HG03039 (cell line): ENCODE measurements around the gene C22orf39.

Source experiments
- ATAC-seq: cut with Tn5 transposase; IDR thresholded peaks from one replicate; pipeline ENCODE4 v1.9.1; 2021; ENCODE audit warnings: mild to moderate bottlenecking, moderate library complexity; ENCODE audit not compliant: unreplicated experiment

Gene C22orf39

GRCh38 chr22:19404676-19405075 is 42.8 kb downstream of the C22orf39 start:
- ATAC-seq: no peak

DNA sequence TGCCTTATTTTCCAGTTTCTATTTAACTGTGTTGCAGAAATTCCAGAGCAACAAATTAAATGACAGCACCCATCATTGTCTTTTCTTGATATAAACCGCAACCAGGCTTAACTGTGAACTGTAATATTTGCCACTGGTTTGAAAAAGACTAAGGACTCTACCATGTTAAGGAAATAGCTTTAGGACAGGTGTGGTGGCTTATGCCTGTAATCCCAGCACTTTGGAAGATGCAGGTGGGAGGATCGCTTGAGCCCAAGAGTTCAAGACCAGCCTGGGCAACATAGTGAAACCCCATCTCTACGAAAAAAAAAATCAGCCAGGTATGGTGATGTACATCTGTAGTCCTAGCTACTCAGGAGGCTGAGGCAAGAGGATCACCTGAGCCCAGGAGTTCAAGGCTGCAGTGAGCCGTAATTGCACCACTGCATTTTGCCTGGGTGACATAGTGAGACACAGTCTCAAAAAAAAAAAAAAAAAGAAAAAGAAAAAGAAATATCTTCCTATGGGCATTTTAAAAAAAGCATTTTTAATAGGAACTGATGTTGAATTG is 44.8 kb downstream of the C22orf39 start:
- no peak for ATAC-seq

DNA sequence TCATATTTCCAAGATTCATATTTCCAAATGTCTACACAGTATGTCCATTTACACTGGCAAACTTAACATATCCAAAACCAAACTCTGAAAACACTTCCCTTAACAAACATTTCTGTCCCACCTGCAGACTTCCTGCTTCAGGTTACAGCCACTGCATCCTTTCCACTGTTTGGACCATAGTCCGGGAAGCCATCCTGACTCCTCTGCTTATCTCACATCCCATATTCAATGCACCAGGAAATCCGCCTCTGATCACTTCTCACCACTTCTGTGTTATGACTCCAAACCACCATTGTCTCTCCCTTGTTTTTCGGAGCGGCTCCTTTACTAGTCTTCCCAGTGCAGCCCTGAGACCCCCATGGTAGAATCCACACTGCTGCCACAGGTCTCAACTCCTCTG is 46.0 kb downstream of the C22orf39 start:
- no peak for ATAC-seq

- no peak for ATAC-seq
Measured at GRCh38 chr22:19400881-19401280, 46.6 kb downstream of the C22orf39 start.

- ATAC-seq: no peak
Measured at GRCh38 chr22:19398652-19399051, 48.9 kb downstream of the C22orf39 start.

- ATAC-seq: no peak
Measured at GRCh38 chr22:19398206-19398605, 49.3 kb downstream of the C22orf39 start.

- no peak for ATAC-seq
Measured at GRCh38 chr22:19397734-19398104, 49.8 kb downstream of the C22orf39 start.

GRCh38 chr22:19396934-19397733 is 50.4 kb downstream of the C22orf39 start:
- no peak for ATAC-seq

DNA sequence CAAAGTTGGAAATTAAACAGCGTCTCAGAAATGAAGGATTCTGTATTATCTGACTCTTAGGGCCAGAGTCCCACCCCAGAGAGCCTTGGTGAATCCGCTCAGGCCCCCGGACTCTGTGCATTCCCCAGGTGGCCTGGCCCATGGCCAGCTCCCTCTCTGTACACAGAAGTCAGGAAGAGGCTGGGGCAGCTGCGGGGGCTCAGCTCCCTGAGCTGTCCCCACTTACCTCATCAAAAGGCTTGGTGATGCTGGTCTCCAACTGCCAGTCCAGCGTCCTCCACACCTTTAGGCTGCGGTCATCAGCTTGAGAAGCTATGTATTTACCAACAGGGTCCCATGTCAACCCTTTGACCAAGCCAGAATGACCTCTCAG is 51.0 kb downstream of the C22orf39 start:
- no peak for ATAC-seq

GRCh38 chr22:19395276-19395675 is 52.2 kb downstream of the C22orf39 start:
- ATAC-seq: no peak

DNA sequence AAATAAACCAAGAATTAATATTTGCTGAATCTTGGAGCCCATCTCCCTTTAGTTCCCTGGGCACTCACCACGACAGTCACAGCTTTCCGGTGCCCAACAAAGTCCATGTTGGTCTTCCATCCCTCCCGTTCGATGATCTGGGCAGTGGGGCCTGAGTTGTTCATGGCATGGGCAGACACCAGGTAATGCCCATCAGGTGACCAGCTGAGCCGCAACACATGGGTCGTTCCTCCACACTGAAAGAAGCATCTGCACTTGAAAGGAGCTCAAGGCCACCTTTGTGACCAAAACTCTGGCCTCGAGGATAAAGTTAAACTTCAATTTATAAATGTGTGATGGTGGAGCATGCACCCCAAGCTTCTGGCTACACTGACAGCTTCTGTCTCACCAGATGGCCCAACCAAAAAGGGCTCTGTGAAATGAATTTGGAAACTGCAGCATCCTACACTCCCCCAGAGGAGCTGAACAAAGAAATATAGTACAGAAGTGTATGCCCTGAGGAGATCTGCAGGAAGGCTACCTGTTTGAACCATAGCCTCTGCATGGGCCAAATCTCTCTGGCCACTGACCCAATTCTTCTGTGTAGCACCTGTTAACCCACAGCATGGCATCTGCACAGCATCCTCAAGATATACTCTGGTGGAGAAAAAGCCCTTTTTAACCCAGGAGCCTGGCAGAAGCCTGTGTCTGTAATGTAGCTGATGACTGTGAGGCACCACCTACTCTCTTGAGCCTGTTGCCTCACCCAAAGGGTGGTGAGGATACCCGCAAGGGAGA is 53.0 kb downstream of the C22orf39 start:
- no peak for ATAC-seq

DNA sequence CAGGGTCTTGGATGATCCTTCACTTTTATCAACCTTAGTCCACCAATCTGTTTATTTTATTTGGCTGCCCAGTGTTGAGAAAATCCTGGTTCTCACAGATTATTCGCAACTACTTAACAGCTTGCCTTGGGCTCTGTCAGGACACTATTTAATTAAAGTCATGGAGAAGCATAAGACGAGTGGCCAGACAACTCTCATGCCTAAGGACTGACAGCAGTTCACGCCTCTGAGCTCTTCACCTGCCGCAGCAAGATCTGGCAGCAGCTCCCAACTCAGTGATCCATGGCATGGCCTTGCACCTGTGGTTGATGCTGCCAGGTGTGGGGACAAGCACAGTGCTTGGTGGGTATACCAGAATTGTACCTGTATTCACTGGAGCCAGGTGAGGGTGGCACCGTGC is 53.8 kb downstream of the C22orf39 start:
- ATAC-seq: no peak
